Endothelial cell of umbilical vein (primary cell): ENCODE measurements around the gene SSMEM1. TPM values are rescaled to one million over a fixed set of nuclear protein-coding genes. Genes with fewer than 3 reads are reported as not detected.

Source experiments
- BruUV-seq: library from RNA; stranded (reverse); fragments of 400-500 nt; replicated peaks from 2 replicates; lab custom pipeline; 2021; lab: Mats Ljungman, UMichigan
- CTCF ChIA-PET: fragments of 300-600, 350-600 bp; sonication (Branson Sonifier 250); formaldehyde crosslinking; loops from one replicate; lab custom pipeline; 2021; ENCODE audit warnings: antibody characterized with exemption, inconsistent platforms; lab: Charles Lee
- POLR2A ChIA-PET: fragments of 300-600, 350-600 bp; sonication (Branson Sonifier 250); formaldehyde crosslinking; loops from one replicate; lab custom pipeline; 2021; ENCODE audit warnings: antibody characterized with exemption, inconsistent platforms; lab: Charles Lee
- DNase-seq: peaks from one replicate; pipeline ENCODE4 v3.0.0-alpha.2; 2011; ENCODE audit warnings: low read depth, low spot score
- FAIRE-seq: peaks from 2 replicates; lab custom pipeline; 2011; peaks lifted over from hg19 to GRCh38; lab: Jason Lieb, UNC
- H2AFZ ChIP-seq: 2 replicates; pipeline ENCODE4 v1.6.0; 2012; ENCODE audit warnings: low read depth, low read length, control low read depth, inconsistent platforms
- H3K27ac ChIP-seq: 2 replicates; pipeline ENCODE4 v1.5.1; 2011; ENCODE audit warnings: low read depth, mild to moderate bottlenecking, control low read depth, low read length, moderate library complexity; ENCODE audit not compliant: insufficient read depth
- H3K27me3 ChIP-seq, 2 experiments: 2 replicates each; pipeline versions ENCODE4 v1.6.0 to v1.6.1; 2011; ENCODE audit warnings: low read length in 2 of 2, mixed read lengths in 1 of 2; ENCODE audit not compliant: control insufficient read depth in 2 of 2, insufficient read depth in 2 of 2
- H3K36me3 ChIP-seq, 2 experiments: 2 replicates in 1 of 2; 3 replicates in 1 of 2; pipeline ENCODE4 v1.5.1; 2011; ENCODE audit warnings: low read length in 2 of 2, mild to moderate bottlenecking in 1 of 2, moderate library complexity in 1 of 2; ENCODE audit not compliant: control insufficient read depth in 2 of 2, insufficient read depth in 2 of 2; ENCODE audit errors: extremely low read depth in 1 of 2
- H3K4me1 ChIP-seq: 3 replicates; pipeline ENCODE4 v1.5.1; 2011; ENCODE audit warnings: mild to moderate bottlenecking, low read length; ENCODE audit not compliant: control insufficient read depth, insufficient read depth; ENCODE audit errors: extremely low read depth
- H3K4me2 ChIP-seq: 2 replicates; pipeline ENCODE4 v1.6.1; 2011; ENCODE audit warnings: low read length, control low read depth, mixed read lengths; ENCODE audit not compliant: insufficient read depth
- H3K4me3 ChIP-seq, 3 experiments: fragments of 200-600 bp in 1 of 3; sonication (generic), shearing (Covaris generic) in 1 of 3; replicated peaks in 1 of 3; 2 replicates each; pipeline ENCODE4 v1.5.1; 2011 to 2016; ENCODE audit warnings: control low read depth in 3 of 3, low read length in 3 of 3, mild to moderate bottlenecking in 2 of 3, inconsistent platforms in 1 of 3, low read depth in 1 of 3, moderate library complexity in 1 of 3; ENCODE audit not compliant: insufficient read depth in 1 of 3
- H3K79me2 ChIP-seq: 2 replicates; pipeline ENCODE4 v1.6.0; 2012; ENCODE audit warnings: low read length, inconsistent platforms; ENCODE audit not compliant: control insufficient read depth, insufficient read depth
- H3K9ac ChIP-seq: replicated peaks from 2 replicates; pipeline ENCODE3; 2011; ENCODE audit warnings: low read length, control low read depth; ENCODE audit not compliant: insufficient read depth; ENCODE audit errors: extremely low read depth
- H3K9me1 ChIP-seq: replicated peaks from 3 replicates; pipeline ENCODE4 v1.6.0; 2011; ENCODE audit warnings: mild to moderate bottlenecking, low read length; ENCODE audit not compliant: control insufficient read depth, insufficient read depth; ENCODE audit errors: extremely low read depth
- H3K9me3 ChIP-seq: replicated peaks from 2 replicates; pipeline ENCODE4 v1.5.1; 2012; ENCODE audit warnings: low read length, inconsistent platforms; ENCODE audit not compliant: control insufficient read depth, insufficient read depth
- H4K20me1 ChIP-seq: replicated peaks from 2 replicates; pipeline ENCODE3; 2011; ENCODE audit warnings: mild to moderate bottlenecking, low read length; ENCODE audit not compliant: control insufficient read depth, insufficient read depth; ENCODE audit errors: extremely low read depth
- EZH2 ChIP-seq: IDR thresholded peaks from 2 replicates; pipeline ENCODE4 v1.6.1; 2012; ENCODE audit warnings: borderline replicate concordance, low read depth, mild to moderate bottlenecking, moderate library complexity, low read length, inconsistent platforms; ENCODE audit not compliant: severe bottlenecking
- FOS ChIP-seq: IDR thresholded peaks from 2 replicates; pipeline ENCODE4 v1.6.1; 2011; ENCODE audit warnings: mild to moderate bottlenecking, low read length, moderate library complexity, borderline replicate concordance; ENCODE audit not compliant: insufficient read depth
- GATA2 ChIP-seq: IDR thresholded peaks from 2 replicates; pipeline ENCODE4 v1.7.0; 2011; ENCODE audit warnings: low read depth, mild to moderate bottlenecking, moderate library complexity, mixed read lengths, low read length; ENCODE audit not compliant: insufficient read length, insufficient read depth
- JUN ChIP-seq: IDR thresholded peaks from 2 replicates; pipeline ENCODE4 v1.6.1; 2011; ENCODE audit warnings: borderline replicate concordance, low read depth; ENCODE audit not compliant: insufficient read length, insufficient read depth
- MYC ChIP-seq: IDR thresholded peaks from one replicate; pipeline ENCODE4 v1.6.1; 2011; ENCODE audit warnings: mild to moderate bottlenecking, low read depth, low read length
- POLR2A ChIP-seq: IDR thresholded peaks from 2 replicates; pipeline ENCODE4 v1.6.1; 2012; ENCODE audit warnings: low read depth, mild to moderate bottlenecking, control low read depth, low read length
- POLR2AphosphoS5 ChIP-seq: IDR thresholded peaks from 2 replicates; pipeline ENCODE4 v1.6.1; 2012; ENCODE audit warnings: low read depth, mild to moderate bottlenecking, control low read depth, low read length, moderate library complexity; ENCODE audit not compliant: insufficient read depth
- dilution Hi-C: fragments of 300-500 bp; cut with MboI; formaldehyde crosslinking; loops from one replicate; pipeline ENCODE4 v1.15.0; 2019; ENCODE audit warnings: low sequenced_read_pairs; ENCODE audit not compliant: extremely low pct_ligation_motif_present
- intact Hi-C: fragments of 100-400 bp; cut with micrococcal nuclease; formaldehyde crosslinking; loops from one replicate; pipeline ENCODE4 v1.10.0; 2022
- polyA plus RNA-seq, 4 experiments: library from polyadenylated mRNA; depleted of rRNA in 3 of 4; stranded (reverse) in 3 of 4; unstranded in 1 of 4; fragments of >200 nt; gene quantifications; 2 replicates each; pipeline versions ENCODE4 v1.2.1 to v1.2.3, GENCODE V29; 2011 to 2012; ENCODE audit warnings: missing spikeins in 1 of 4
- total RNA-seq: library from RNA; stranded (reverse); gene quantifications from 2 replicates; pipeline ENCODE4 v1.2.3, GENCODE V29; 2021
- TF ChIP-seq, protein P1 (sequence below), 2 donors: IDR thresholded peaks; 1 replicate in 1 of 2; 2 replicates in 1 of 2; pipeline ENCODE4 v1.5.1; 2011; ENCODE audit warnings: low read length in 2 of 2, mild to moderate bottlenecking in 2 of 2, moderate library complexity in 2 of 2, control low read depth in 1 of 2, inconsistent platforms in 1 of 2, low read depth in 1 of 2; ENCODE audit not compliant: insufficient read depth in 1 of 2; ENCODE audit errors: extremely low read depth in 1 of 2
- TF ChIP-seq, protein P2 (sequence below): IDR thresholded peaks from 2 replicates; pipeline ENCODE4 v1.6.1; 2011; ENCODE audit not compliant: insufficient read depth, insufficient read length

Gene SSMEM1
- total and polyA plus RNA-seq, 2 donors (not counting 3 experiments of a cell fraction or from before 2014, with no cell fraction given), result not detected

DNA sequence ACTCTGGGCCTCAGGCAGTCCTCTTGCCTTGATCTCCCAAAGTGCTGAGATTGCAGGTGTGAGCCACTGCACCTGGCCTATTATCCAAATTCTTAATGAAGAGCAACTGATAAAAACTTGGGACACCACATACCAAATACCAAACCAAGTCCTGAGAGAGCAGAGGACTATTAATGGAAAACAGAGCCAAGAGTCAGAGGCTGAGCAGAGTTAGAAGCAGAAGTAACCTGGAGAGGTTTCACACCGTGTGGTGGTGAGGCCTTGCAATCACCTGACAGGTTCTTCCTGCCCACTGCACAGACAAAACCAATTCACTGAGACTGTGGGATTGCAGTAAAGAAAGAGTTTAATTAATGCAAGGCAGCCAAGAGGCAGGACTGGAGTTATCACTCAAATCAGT lies 16.0 kb downstream of the SSMEM1 start:
- Histone ChIP-seq H3K4me2 (no peak overlapping the region), H3K9me1 (no peaks in the 10 kb centered on the region), H2AFZ (no peak overlapping the region), H3K79me2 (no peaks in the 10 kb centered on the region), H3K4me3 (no peak overlapping the region), H3K9ac (no peak overlapping the region), H3K27me3 (peaks cover 0 to 3% of the 10 kb centered on the region in 2 experiments), H3K4me1 (no peaks in the 10 kb centered on the region), H4K20me1 (no peaks in the 10 kb centered on the region), H3K9me3 (no peaks in the 10 kb centered on the region), H3K36me3 (no peaks in the 10 kb centered on the region), H3K27ac (no peak overlapping the region)
- TF ChIP-seq MYC (no peak), EZH2 (no peak), POLR2A (no peak), FOS (no peak), JUN (no peak), GATA2 (no peak), POLR2AphosphoS5 (no peak)
- TF ChIP-seq, protein P1, sequence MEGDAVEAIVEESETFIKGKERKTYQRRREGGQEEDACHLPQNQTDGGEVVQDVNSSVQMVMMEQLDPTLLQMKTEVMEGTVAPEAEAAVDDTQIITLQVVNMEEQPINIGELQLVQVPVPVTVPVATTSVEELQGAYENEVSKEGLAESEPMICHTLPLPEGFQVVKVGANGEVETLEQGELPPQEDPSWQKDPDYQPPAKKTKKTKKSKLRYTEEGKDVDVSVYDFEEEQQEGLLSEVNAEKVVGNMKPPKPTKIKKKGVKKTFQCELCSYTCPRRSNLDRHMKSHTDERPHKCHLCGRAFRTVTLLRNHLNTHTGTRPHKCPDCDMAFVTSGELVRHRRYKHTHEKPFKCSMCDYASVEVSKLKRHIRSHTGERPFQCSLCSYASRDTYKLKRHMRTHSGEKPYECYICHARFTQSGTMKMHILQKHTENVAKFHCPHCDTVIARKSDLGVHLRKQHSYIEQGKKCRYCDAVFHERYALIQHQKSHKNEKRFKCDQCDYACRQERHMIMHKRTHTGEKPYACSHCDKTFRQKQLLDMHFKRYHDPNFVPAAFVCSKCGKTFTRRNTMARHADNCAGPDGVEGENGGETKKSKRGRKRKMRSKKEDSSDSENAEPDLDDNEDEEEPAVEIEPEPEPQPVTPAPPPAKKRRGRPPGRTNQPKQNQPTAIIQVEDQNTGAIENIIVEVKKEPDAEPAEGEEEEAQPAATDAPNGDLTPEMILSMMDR (IDR thresholded peaks at IDR 0.05; ENCODE audit: extremely low read depth in 1 of 2, insufficient read depth in 1 of 2, low read depth in 1 of 2, low read length in 2 of 2), result no peak
- TF ChIP-seq, protein P2, sequence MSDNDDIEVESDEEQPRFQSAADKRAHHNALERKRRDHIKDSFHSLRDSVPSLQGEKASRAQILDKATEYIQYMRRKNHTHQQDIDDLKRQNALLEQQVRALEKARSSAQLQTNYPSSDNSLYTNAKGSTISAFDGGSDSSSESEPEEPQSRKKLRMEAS, result no peak
- BruUV-seq, result no TSS peak
- FAIRE-seq, result no peak
- ChIA-PET CTCF (interaction anchor here (0.8 kb wide), 1 partner anchor 18 kb away, joined by 3 read pairs; the partner anchor contains the start of gene TMEM209), POLR2A (no interaction called here)
- intact Hi-C loops (no loop called here), dilution Hi-C loops (no loop called here)
- DNase-seq, result no peak
